Fibroblast of mammary gland (primary cell): Measurements from ENCODE around the gene APBB3.
"Not testable (repeated sequence)": the region's sequence is repeated elsewhere in the genome, so short reads cannot be mapped to it uniquely, and the experiment has no call there.

Experiments
- DNase-seq: peaks from one replicate; pipeline ENCODE4 v3.0.0-alpha.2; 2010; ENCODE audit warnings: low read depth
- H3K4me3 ChIP-seq: 2 replicates; pipeline ENCODE4 v1.5.1; 2011; ENCODE audit warnings: low read depth, mild to moderate bottlenecking, low read length, moderate library complexity; ENCODE audit not compliant: control insufficient read depth
- TF ChIP-seq, protein P1 (sequence below): conservative IDR thresholded peaks from 2 replicates; pipeline ENCODE4 v1.5.1; 2011; ENCODE audit warnings: low read depth, low read length, inconsistent platforms; ENCODE audit not compliant: control insufficient read depth, insufficient read depth

Gene APBB3

DNA sequence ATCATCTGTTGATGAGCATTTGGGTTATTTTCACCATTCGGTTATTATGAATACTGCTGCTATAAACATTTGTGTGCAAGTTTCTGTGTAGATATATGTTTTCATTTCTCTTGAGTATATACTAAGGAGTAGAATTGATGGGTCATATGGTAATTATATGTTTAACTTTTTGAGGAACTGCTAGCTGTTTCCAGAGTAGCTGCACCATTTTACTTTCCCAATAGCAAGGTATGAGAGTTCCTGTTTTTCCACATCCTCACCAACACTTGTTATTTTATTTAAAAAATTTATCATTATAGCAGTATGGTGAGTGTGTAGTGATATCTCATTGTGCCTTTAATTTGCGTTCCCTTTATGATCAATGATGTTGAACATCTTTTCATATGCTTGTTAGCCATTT, 39.3 kb upstream of the APBB3 start:
- H3K4me3 ChIP-seq = no peak overlapping the region
- TF ChIP-seq, protein P1, sequence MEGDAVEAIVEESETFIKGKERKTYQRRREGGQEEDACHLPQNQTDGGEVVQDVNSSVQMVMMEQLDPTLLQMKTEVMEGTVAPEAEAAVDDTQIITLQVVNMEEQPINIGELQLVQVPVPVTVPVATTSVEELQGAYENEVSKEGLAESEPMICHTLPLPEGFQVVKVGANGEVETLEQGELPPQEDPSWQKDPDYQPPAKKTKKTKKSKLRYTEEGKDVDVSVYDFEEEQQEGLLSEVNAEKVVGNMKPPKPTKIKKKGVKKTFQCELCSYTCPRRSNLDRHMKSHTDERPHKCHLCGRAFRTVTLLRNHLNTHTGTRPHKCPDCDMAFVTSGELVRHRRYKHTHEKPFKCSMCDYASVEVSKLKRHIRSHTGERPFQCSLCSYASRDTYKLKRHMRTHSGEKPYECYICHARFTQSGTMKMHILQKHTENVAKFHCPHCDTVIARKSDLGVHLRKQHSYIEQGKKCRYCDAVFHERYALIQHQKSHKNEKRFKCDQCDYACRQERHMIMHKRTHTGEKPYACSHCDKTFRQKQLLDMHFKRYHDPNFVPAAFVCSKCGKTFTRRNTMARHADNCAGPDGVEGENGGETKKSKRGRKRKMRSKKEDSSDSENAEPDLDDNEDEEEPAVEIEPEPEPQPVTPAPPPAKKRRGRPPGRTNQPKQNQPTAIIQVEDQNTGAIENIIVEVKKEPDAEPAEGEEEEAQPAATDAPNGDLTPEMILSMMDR = no peak
- DNase-seq = no peak

DNA sequence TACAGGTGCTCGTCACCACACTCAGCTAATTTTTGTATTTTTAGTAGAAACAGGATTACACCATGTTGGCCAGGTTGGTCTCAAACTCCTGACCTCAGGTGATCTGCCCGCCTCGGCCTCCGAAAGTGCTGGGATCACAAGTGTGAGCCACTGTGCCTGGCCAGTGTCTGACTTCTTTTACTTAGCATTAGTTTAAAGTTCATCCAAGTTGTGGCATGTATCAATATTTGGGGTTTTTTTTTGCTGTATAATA, 39.0 kb upstream of the APBB3 start:
- H3K4me3 ChIP-seq, DNase-seq: not testable (repeated sequence)

DNA sequence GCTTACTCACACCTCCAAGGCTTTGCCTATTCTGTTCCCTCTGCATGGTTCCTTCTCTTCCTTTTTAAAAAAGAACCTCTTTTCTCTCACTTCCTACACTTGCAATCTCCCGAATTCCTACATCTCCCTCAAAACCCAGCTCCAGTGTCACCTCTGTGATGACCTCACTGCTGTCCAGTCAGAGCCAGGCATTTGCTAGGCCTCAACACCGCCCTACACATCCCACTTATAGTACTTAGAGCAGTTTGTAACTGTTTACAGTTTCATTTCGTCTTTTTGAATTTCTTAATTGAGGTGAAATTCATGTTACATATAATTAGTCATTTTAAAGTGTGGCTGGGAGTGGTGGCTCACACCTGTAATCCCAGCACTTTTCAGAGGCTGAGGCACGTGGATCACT, 37.7 kb upstream of the APBB3 start:
- H3K4me3 ChIP-seq = no peak overlapping the region

DNA sequence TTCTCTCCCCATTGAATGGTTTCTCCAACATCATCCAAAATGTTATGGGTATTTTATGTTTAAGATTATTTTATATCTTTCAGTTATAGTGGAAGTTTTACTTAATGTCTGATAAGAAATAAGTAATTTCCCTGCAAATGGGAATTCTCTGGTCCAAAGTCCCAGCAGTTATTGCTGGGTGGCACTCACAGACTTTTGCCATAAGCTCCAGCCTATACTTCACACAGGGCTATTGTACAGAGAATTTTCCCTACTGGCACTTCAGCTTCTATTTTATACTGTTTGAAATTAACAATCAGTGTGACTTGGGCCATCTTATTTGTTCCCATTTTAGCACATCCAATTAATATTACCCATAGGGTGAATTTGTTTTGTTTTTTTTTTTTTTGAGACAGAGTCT, 35.7 kb upstream of the APBB3 start:
- DNase-seq = no peak
- no peak overlapping the region for H3K4me3 ChIP-seq
- TF ChIP-seq, protein P1 = no peak

More for the DNA sequence above, 37.7 kb upstream of the APBB3 start:
- TF ChIP-seq, protein P1 = no peak
- DNase-seq = no peak

DNA sequence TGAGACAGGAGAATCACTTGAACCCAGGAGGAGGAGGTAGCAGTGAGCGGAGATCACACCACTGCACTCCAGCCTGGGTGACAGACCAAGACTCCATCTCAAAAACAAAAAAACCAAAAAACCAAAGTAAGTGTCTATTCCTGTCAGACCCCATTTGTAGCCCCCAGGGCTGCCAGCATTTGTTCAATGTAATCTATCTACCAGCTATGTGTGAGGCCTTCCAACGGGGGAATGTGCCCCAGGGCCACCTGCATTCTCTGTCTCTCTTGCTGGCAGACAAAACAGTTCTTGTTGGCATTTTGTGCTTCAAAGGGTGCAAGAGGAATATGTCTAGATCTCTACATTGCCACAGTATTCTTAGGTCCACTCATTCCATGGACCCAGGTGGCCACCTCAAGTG, 34.4 kb upstream of the APBB3 start:
- H3K4me3 ChIP-seq = no peak overlapping the region
- TF ChIP-seq, protein P1 = no peak
- no peak for DNase-seq

DNA sequence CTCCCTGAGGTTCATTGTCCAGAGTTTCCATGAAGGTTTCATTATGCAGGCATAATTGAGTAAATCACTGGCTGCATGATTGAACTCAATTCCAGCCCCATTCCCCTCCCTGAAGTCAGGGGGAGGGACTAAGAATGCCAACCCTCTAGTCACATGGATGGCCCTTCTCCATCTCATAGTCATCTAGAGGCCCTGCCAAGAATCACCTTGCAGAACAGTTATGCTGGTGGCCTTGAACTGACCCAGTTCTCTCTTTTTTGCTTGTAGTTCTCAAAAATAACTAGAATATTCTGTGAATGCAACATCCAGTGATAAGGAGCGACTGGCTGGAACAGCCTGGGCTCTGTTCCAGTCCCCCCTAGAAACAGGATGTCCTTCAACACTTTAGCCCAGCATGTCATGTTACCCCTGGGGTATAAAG, 31.9 kb upstream of the APBB3 start:
- no peak overlapping the region for H3K4me3 ChIP-seq
- TF ChIP-seq, protein P1 = no peak
- no peak for DNase-seq

DNA sequence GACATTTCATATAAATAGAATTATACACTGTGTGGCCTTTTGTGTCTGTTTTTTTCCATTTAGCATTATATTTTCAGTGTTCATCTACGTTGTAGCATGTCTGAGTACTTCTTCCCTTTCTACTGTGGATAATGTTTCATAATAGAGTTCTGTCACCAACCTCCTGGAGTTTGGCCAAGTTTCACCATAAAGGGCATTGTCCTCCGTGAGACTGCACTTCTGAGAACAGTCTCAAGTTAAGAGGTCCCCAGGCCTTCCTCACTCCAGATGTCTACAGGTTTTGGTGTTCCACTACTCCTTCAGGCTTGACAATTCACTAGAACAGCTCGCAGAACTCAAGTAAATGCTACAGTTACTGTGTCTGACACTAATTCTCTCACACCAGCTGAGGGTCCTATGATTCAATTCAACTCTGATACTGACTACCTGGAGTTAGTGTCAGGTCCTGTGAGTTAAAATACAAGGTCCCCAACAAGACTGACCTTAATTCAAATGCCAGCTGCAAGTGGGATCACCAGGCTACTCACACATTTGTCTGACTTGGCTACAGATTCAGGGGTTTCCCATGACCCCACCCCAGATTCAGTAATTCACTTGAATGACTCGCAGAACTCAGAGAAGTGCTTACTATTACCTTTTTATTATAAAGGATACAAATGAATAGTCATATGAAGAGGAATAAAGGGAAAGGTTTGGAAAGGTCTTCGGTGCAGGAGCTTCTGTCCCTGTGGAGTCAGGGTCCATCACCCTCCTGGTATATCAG, 31.3 kb upstream of the APBB3 start:
- no peak overlapping the region for H3K4me3 ChIP-seq
- DNase-seq = no peak

More for the DNA sequence above, 31.3 kb upstream of the APBB3 start:
- TF ChIP-seq, protein P1 = no peak
